Myometrial cell (primary cell): Measurements from ENCODE around the gene PPA2. TPM values are rescaled to one million over a fixed set of nuclear protein-coding genes. Genes with fewer than 3 reads are reported as not detected.

ENCODE experiments used
- total RNA-seq: library from RNA; depleted of rRNA; stranded (reverse); fragments of >200 nt; gene quantifications from 2 replicates; pipeline ENCODE4 v1.2.3, GENCODE V29; 2015

PPA2 gene
- 62.9 and 110 TPM in 2 replicates for total RNA-seq

DNA sequence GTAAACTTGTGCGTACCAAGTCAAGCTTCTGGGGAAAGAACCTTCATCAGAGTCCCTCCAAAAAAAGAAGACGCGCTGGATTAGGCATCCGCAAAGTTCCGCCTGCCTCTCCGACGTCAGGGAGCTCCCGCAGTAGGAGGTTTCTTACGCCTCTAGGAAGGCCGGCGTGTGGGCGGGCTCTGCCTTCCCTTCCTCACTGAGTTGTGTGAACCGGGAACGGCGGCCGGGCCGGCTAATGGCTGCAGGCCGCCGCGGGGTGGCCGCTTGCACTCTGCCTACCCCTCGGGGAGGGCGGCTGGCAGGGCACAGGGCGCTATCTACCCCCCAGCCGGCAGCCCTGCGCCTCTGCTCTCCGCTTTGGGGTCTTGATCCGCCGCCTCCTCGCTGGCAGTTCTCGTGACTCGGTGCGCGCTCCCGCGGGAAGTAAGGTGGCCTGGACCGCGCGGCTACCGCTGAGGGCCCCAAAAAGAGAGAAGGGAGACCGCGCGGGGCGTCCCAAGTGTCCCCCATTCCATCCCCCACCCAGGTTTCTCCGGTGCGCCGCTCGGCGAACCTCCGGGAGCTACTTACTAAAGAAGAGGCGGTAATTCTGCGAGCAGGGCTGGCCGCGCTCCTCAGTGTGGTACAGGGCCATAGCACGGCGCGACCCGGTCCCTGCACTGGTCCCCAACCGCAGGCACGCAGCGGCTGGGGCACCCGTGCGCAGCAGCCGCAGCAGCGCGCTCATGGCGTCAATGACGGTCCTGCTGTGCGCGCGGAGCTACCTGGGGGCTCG, at the start of gene PPA2:
TSS of gene PPA2 (minus strand) at position 739 of the 775 bp plus-strand sequence. CDS start at position 727, 12 bp downstream.

Other genes starting within 250 kb of the PPA2 start
- not detected in 2 replicates for gene ARHGEF38, start 78.6 kb upstream of the PPA2 start, total RNA-seq
- gene INTS12, start 234.6 kb upstream of the PPA2 start, total RNA-seq, result 15.6 and 23.7 TPM in 2 replicates
- gene GSTCD, start 234.7 kb upstream of the PPA2 start, total RNA-seq, result 7.8 and 12.6 TPM in 2 replicates